ENCODE data around the gene HOXD10.

- TF ChIP-seq GMEB2 (CRISPR knock-in tag; IDR thresholded peaks at IDR 0.05; ENCODE audit: low read depth) = no peak
- no peak for TF ChIP-seq FOSL2 (CRISPR knock-in tag; IDR thresholded peaks at IDR 0.05)
- no peak for TF ChIP-seq TCF7 (IDR thresholded peaks at IDR 0.05; ENCODE audit: low read depth)
- TF ChIP-seq IKZF1 (IDR thresholded peaks at IDR 0.05) = no peak
- TF ChIP-seq SIN3A (IDR thresholded peaks at IDR 0.05; ENCODE audit: borderline replicate concordance, low read depth, low read length) = no peak
- no peak for TF ChIP-seq ZNF337 (CRISPR knock-in tag; IDR thresholded peaks at IDR 0.05; ENCODE audit: borderline replicate concordance, low read depth)
- no peak for TF ChIP-seq CTCF (CRISPR knock-in tag; IDR thresholded peaks at IDR 0.05)
- TF ChIP-seq PBX3 (CRISPR knock-in tag; IDR thresholded peaks at IDR 0.05; ENCODE audit: borderline replicate concordance) = no peak
- TF ChIP-seq NFRKB (IDR thresholded peaks at IDR 0.05) = no peak
- no peak for TF ChIP-seq FOXP4 (CRISPR knock-in tag; IDR thresholded peaks at IDR 0.05)
- no peak for TF ChIP-seq AHR (CRISPR knock-in tag; IDR thresholded peaks at IDR 0.05)
- TF ChIP-seq MTERF4 (CRISPR knock-in tag; IDR thresholded peaks at IDR 0.05) = no peak
- no peak for TF ChIP-seq RFX5 (IDR thresholded peaks at IDR 0.05; ENCODE audit: low read depth, low read length)
These were observed 48.2 kb downstream of the HOXD10 start for GRCh38 chr2:176164611-176165369.

Data from HepG2 (cell line).